ENCODE data around the gene HIRA. TPM values are rescaled to one million over a fixed set of nuclear protein-coding genes. Genes with fewer than 3 reads are reported as not detected.

Gene HIRA
- polyA plus RNA-seq, 1 experiment, result 17.1 TPM

DNA sequence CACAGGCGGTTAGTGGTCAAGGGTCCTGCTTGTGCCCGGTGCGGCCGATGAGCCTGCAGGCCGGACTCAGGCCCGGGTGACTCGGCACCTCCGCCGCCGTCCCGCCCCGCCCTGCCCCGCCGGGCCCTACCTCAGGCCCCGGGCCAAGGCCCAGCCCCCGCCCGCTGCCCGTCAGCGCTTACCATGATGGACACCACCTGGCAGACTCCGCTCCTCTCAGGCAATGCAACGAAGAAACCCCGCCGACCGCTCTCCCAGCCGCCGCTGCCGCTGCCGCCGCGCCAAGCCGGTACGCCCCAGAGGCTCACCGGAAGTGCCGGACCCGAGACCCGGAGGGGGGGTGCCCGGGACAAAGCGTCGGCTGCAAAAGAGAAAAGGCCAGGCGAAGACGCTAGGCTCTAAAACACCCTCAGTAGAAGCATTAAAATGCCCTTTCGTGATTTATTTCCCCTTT lies 47.4 kb upstream of the HIRA start, which contains the start of gene UFD1:
Gene UFD1 (minus strand): TSS at position 293 of the 454 bp plus-strand sequence. CDS start 108 bp downstream, at position 185.
- peak; percentile 72 for DNase-seq (ENCODE audit: low read depth, low spot score)
- CTCF ChIA-PET, result interaction anchor here (3.8 kb wide), 1 partner anchor 151 kb away, joined by 26 read pairs; no protein-coding TSS in a partner anchor
- TF ChIP-seq, protein P1, sequence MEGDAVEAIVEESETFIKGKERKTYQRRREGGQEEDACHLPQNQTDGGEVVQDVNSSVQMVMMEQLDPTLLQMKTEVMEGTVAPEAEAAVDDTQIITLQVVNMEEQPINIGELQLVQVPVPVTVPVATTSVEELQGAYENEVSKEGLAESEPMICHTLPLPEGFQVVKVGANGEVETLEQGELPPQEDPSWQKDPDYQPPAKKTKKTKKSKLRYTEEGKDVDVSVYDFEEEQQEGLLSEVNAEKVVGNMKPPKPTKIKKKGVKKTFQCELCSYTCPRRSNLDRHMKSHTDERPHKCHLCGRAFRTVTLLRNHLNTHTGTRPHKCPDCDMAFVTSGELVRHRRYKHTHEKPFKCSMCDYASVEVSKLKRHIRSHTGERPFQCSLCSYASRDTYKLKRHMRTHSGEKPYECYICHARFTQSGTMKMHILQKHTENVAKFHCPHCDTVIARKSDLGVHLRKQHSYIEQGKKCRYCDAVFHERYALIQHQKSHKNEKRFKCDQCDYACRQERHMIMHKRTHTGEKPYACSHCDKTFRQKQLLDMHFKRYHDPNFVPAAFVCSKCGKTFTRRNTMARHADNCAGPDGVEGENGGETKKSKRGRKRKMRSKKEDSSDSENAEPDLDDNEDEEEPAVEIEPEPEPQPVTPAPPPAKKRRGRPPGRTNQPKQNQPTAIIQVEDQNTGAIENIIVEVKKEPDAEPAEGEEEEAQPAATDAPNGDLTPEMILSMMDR (IDR thresholded peaks at IDR 0.05; ENCODE audit: low read depth, low read length), result no peak
- Histone ChIP-seq H3K27me3 (ENCODE audit: control insufficient read depth, insufficient read depth, low read length) (no peaks in the 10 kb centered on the region), H3K27ac (ENCODE audit: low read depth, low read length) (peak within 1 kb of the TSS; percentile 99), H3K9me3 (ENCODE audit: control insufficient read depth, insufficient read depth, low read length) (no peaks in the 10 kb centered on the region; the same call in 1 of the 2 replicates), H3K4me3 (ENCODE audit: low read depth, low read length) (peak within 1 kb of the TSS; percentile 98)
- POLR2A ChIA-PET, result interaction anchor here (0.8 to 2.9 kb wide), 5 partner anchors 34 to 1560 kb away, joined by 3 to 13 read pairs (median 3); partner anchors contain the start of genes ESS2, HIRA and MRPL40

DNA sequence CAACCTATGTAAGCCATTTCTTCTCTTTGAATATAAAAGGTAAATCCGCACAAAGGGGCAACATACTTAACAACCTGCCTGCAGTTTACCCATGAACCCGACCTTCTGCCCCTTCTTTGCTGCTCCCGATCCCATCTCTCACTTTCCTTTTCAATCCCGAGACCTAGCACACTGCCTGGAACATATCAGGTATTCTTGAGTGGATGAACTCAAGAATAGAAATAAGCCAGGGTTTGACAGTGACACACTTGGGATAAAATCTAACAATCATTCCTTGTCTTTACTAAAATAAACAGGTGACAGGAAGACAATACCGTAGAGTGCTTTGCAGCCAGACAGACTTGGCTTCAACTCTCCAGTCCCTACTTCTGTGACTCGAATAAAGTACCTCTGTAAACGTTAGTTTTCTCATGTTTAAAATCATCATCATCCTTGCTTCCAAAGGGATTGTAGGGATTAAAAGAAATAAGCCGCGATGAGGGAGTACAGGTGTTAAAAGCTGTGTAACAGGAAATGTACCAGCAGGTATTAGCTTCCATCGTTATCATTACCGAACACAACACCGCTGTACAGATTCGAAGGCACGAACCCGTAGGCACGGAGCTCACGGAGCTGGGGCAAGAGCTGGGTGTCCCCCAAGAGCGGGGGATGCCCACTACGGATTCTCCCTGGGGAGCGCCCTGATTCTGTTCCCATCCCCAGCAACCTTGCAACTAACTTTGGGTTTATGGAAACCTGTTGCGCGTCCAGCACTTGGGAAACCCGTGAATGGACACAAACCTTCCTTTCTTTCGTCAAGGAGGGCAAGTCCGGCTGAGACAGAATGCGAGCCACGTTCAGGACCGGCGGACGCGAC lies 46.7 kb upstream of the HIRA start:
- CTCF ChIA-PET, result interaction anchor here (0.6 to 3.8 kb wide), 6 partner anchors 31 to 523 kb away, joined by 3 to 26 read pairs (median 5); partner anchors contain the start of genes C22orf39, ESS2 and SLC25A1

GRCh38 chr22:19477321-19478044 lies 46.0 kb upstream of the HIRA start:
- H3K27me3 ChIP-seq (ENCODE audit: control insufficient read depth, insufficient read depth, low read length), result no peaks in the 10 kb centered on the region
- ChIA-PET POLR2A (interaction anchor here (0.7 to 2.9 kb wide), 2 partner anchors 45 to 334 kb away, joined by 3 to 13 read pairs; partner anchors contain the start of genes HIRA and MRPL40), CTCF (interaction anchor here (0.6 to 3.8 kb wide), 8 partner anchors 30 to 522 kb away, joined by 3 to 26 read pairs (median 4); partner anchors contain the start of genes C22orf39, ESS2 and SLC25A1)
- DNase-seq (ENCODE audit: low read depth, low spot score), result no peak
- no peaks in the 10 kb centered on the region; the same call in 1 of the 2 replicates for H3K9me3 ChIP-seq (ENCODE audit: control insufficient read depth, insufficient read depth, low read length)
- H3K4me3 ChIP-seq (ENCODE audit: low read depth, low read length), result peak overlapping the region; percentile 98
- H3K27ac ChIP-seq (ENCODE audit: low read depth, low read length), result peak overlapping the region; percentile 31
- TF ChIP-seq, protein P1 (IDR thresholded peaks at IDR 0.05; ENCODE audit: low read depth, low read length), result peak; percentile 29; the same call in 1 of the 2 replicates

More for the DNA sequence above, 46.7 kb upstream of the HIRA start:
- TF ChIP-seq, protein P1 (IDR thresholded peaks at IDR 0.05; ENCODE audit: low read depth, low read length), result no peak; the same call in 1 of the 2 replicates
- H3K4me3 ChIP-seq (ENCODE audit: low read depth, low read length), result peak overlapping the region; percentile 98
- POLR2A ChIA-PET, result interaction anchor here (0.6 to 2.9 kb wide), 2 partner anchors 46 to 469 kb away, joined by 4 to 13 read pairs; partner anchors contain the start of genes HIRA and MRPL40
- H3K27me3 ChIP-seq (ENCODE audit: control insufficient read depth, insufficient read depth, low read length), result no peaks in the 10 kb centered on the region
- peak overlapping the region; percentile 99 for H3K27ac ChIP-seq (ENCODE audit: low read depth, low read length)
- H3K9me3 ChIP-seq (ENCODE audit: control insufficient read depth, insufficient read depth, low read length), result no peaks in the 10 kb centered on the region; the same call in 1 of the 2 replicates
- no peak for DNase-seq (ENCODE audit: low read depth, low spot score)

- Histone ChIP-seq H3K27ac (ENCODE audit: low read depth, low read length) (no peak overlapping the region), H3K9me3 (ENCODE audit: control insufficient read depth, insufficient read depth, low read length) (no peaks in the 10 kb centered on the region; the same call in 1 of the 2 replicates), H3K4me3 (ENCODE audit: low read depth, low read length) (no peak overlapping the region), H3K27me3 (ENCODE audit: control insufficient read depth, insufficient read depth, low read length) (no peaks in the 10 kb centered on the region)
- POLR2A ChIA-PET, result no interaction called here
- CTCF ChIA-PET, result interaction anchor here (0.7 kb wide), 1 partner anchor 176 kb away, joined by 3 read pairs; no protein-coding TSS in a partner anchor
- DNase-seq (ENCODE audit: low read depth, low spot score), result no peak
- TF ChIP-seq, protein P1 (IDR thresholded peaks at IDR 0.05; ENCODE audit: low read depth, low read length), result no peak
Measured at GRCh38 chr22:19476023-19476422, 44.5 kb upstream of the HIRA start.
